ENCODE measurements around the gene LONP1.
"Not testable (repeated sequence)": the region's sequence is repeated elsewhere in the genome, so short reads cannot be mapped to it uniquely, and the experiment has no call there.

The LONP1 gene

GRCh38 chr19:5707576-5708575 lies 12.1 kb downstream of the LONP1 start:
- no peak for DNase-seq

GRCh38 chr19:5706876-5707573 lies 12.9 kb downstream of the LONP1 start:
- no peak for DNase-seq

- no peak for DNase-seq
Measured at GRCh38 chr19:5705552-5705951, 14.4 kb downstream of the LONP1 start.

GRCh38 chr19:5703819-5704818 lies 15.8 kb downstream of the LONP1 start:
- DNase-seq: no peak

- DNase-seq: not testable (repeated sequence)
Measured at GRCh38 chr19:5702053-5702410, 17.9 kb downstream of the LONP1 start.

- no peak for DNase-seq
Measured at GRCh38 chr19:5700455-5701092, 19.4 kb downstream of the LONP1 start.

GRCh38 chr19:5698635-5699422 lies 21.1 kb downstream of the LONP1 start:
- no peak for DNase-seq

GRCh38 chr19:5697890-5698634 lies 21.9 kb downstream of the LONP1 start:
- no peak for DNase-seq

GRCh38 chr19:5697022-5697889 lies 22.7 kb downstream of the LONP1 start:
- no peak for DNase-seq

- no peak for DNase-seq
Measured at GRCh38 chr19:5696196-5697021, 23.5 kb downstream of the LONP1 start.

GRCh38 chr19:5695649-5696195 lies 24.2 kb downstream of the LONP1 start:
- DNase-seq: no peak

GRCh38 chr19:5694956-5695648 lies 24.8 kb downstream of the LONP1 start:
- DNase-seq: no peak

- DNase-seq: no peak
Measured at GRCh38 chr19:5694167-5694955, 25.6 kb downstream of the LONP1 start.

GRCh38 chr19:5693195-5694166 lies 26.5 kb downstream of the LONP1 start:
- no peak for DNase-seq

- DNase-seq: no peak
Measured at GRCh38 chr19:5692723-5693194, 27.2 kb downstream of the LONP1 start.

Measured in CD4-positive, alpha-beta T cell treated with Interleukin-6 for 4 hours (primary cell).